Hypothalamus (tissue), 51 donors: Measurements from ENCODE around the gene SENP7.
"Not testable (repeated sequence)": the region's sequence is repeated elsewhere in the genome, so short reads cannot be mapped to it uniquely, and the experiment has no call there.

Source experiments
- DNase-seq, 51 donors: peaks; one replicate each; lab custom pipeline; 2025; lab: John Stamatoyannopoulos, UW

SENP7 gene

DNA sequence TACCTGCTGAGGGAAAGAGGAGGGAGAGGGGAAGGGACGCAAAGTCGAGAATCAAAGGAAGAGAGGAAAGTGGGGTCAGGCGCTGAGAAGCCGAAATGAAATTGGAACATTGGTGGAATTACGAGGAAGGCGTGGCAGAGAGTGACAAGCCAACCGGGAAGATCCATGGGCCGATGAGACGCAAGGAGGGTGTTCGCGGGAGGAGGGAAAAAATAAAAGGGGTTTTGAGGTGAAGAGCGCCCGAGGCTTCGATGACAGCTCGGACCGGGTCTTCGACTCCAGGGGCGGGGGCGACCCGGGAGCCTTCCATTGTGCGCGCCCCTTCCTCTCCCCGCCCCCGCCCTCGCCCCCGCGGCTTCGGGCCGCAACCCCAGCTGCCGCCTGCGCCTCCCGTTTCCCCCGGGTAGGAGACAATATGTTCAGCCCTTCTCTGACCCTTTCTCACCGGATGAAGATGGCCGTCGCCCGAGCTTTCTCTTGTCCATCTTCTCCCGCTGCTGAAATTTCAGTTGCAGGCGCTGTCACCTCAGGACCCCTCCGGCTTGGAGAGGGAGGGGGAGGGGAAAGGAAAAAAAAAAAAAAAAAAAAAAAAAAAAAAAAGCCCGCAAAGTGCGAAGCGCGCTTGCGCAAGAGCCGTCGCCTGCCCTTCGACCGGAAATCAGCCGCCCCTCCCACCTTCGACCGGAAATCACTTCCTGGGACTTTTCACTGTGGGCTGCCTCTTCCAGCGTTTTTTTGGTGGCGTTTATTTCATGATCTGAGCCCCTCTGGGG, at the start of gene SENP7:
TSS of gene SENP7 (minus strand) at position 567 of the 773 bp plus-strand sequence. CDS start at position 485, 82 bp downstream.
- peak; percentile 22 to 89 (median 61) for DNase-seq

DNA sequence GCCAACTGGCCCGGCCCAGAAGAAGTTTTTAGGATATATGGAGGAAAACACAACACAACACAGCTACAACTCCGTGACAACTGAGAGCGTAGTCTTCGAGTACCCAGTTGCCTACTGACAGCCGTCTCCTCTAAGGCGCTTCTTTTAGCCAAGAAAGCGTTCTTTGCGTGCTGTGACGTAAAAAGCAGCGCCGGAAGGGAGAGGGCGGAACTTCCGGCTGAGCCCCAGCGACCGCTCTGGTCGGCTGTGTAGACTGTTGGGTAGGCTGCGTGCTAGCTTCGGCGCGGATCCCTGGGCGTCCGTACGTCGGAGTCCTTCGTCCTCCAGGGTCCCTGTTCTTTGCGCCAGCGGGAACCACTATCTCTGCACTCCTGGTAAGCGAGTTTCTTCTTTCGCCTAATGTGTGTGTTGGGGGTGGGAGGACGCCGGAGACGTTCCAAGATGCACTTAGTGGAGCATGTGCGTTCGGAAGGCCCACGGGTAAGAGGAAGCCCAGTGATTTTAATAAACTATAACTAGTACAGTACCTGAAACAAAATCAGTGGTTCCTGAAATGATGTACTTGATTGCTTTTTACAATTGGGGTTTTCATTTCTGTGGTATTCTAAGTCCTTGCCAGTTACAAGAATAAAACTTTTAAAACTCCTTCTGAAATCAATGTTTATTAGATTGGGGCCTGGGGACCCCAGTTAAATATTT, 48.8 kb upstream of the SENP7 start, which contains the start of gene TRMT10C:
TSS of gene TRMT10C (plus strand) at position 239 of the 699 bp plus-strand sequence. CDS start 2,914 bp downstream, outside the sequence.
- DNase-seq: peak; percentile 39 to 93 (median 82)

GRCh38 chr3:101556064-101556463, 43.1 kb upstream of the SENP7 start:
- no peak for DNase-seq

- not testable (repeated sequence) for DNase-seq
Observed at GRCh38 chr3:101553381-101553780, 40.4 kb upstream of the SENP7 start.

DNA sequence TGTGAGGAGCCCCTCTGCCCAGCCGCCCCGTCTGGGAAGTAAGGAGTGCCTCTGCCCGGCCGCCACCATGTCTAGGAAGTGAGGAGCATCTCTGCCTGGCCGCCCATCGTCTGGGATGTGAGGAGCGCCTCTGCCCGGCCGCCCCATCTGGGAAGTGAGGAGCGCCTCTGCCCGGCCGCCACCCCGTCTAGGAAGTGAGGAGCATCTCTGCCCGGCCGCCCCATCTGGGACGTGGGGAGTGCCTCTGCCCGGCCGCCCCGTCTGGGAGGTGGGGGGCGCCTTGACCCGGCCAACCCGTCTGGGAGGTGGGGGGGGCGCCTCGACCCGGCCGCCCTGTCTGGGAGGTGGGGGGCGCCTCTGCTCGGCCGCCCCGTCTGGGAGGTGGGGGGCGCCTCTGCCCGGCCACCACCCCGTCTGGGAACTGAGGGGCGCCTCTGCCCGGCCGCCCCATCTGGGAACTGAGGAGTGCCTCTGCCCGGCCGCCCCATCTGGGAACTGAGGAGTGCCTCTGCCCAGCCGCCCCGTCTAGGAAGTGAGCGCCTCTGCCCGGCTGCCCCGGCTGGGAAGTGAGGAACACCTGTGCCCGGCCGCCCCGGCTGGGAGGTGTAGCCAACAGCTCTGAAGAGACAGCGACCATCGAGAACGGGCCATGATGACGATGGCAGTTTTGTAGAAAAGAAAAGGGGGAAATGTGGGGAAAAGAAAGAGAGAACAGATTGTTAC, 38.5 kb upstream of the SENP7 start:
- DNase-seq: not testable (repeated sequence)

GRCh38 chr3:101549473-101549872, 36.5 kb upstream of the SENP7 start:
- no peak for DNase-seq

- no peak for DNase-seq
Observed at GRCh38 chr3:101548527-101549105, 35.6 kb upstream of the SENP7 start.

DNA sequence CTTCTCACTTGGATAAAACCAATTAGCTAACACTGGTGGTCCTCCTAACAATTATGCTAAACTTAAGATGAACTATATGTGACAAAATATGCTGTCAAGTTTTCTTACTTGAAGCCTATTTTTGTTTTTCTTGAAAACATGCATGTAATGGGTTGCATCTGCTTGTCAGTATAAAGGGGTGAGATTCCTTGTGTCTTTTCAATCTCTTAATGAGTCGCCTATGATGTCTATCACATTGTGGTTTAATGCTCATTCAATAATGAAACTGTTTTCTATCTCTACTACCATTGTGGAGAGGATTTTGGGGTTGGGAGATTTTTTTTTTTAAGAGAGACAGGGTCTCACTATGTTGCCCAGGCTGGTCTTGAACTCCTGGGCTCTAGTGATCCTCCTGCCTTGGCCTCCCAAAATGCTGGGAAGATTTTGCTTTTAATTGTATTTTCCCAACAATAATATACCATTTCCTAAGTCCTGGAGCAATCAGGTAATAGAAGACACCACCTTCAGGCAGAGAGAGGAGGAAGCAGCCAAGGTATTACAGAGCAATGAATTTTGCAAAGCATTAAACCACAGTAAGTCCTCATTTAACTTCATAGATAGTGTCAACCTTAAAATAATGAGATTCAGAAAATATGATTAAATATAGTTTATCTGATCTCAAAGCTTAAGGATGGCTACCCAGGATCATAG, 31.3 kb upstream of the SENP7 start:
- DNase-seq: no peak

DNA sequence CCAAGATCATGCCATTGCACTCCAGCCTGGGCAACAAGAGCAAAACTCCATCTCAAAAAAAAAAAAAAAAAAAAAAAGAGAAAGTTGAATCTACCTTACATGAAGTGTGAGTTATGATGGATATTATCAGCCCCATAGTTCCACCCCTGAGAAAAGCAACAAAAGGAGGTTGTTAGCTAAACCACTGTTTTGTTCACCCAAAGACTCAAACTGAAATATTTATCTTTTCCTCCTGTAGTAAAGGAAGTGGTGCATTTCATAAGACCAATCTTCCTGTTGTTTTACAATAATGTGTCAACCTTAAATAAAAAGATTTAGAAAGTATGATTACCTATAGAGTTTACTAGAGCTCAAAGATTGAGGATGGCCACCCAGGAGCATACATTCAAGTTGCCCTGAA, 29.9 kb upstream of the SENP7 start:
- DNase-seq: no peak

DNA sequence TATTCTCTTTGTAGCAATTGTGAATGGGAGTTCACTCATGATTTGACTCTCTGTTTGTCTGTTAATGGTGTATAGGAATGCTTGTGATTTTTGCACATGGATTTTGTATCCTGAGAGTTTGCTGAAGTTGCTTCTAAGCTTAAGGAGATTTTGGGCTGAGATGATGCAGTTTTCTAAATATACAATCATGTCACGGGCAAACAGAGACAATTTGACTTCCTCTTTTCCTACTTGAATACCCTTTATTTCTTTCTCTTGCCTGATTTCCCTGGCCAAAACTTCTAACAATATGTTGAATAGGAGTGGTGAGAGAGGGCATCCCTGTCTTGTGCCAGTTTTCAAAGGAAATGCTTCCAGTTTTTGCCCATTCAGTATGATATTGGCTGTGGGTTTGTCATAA, 23.9 kb upstream of the SENP7 start:
- DNase-seq: not testable (repeated sequence)

GRCh38 chr3:101536266-101536665, 23.3 kb upstream of the SENP7 start:
- no peak for DNase-seq

- DNase-seq: no peak
Observed at GRCh38 chr3:101535221-101535620, 22.2 kb upstream of the SENP7 start.

GRCh38 chr3:101533603-101533968, 20.6 kb upstream of the SENP7 start:
- no peak for DNase-seq

DNA sequence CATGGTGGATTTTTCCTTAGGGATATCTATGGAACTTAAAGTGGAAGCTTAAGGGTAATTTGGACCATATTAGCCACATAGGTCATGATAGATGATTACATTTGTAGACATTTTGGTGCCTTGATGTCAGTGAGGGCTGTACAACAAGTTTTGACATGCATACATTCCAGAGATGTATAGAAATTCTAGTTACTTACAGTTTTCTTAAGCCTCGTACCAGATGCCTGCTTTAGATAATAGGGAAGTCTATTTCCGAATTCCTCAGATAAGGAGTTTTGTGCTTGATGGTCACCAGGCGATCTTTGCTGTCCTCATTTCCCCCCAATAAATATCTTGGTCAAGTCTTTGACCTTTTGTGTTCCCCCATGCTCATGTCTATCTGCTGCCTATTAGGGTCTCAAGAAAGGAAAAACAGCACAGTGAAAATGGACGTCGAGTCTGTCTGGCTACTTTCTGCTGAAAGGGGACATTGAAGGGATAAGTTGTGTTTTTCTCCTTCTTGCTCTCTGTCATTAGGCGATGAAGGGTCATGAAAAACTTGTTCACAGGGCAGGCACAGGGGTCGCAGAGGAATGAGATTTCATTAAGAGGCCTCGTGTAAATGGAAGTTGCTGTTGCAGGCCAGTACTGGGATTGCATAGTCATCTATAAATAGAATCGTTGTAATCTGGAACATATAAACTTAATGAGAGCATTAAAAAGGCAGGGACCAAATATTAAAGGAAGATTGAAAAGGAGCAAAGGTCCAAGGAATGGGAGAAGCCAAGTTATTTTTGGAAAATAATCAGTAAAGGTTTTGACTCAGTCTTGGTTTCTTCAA, 20.0 kb upstream of the SENP7 start:
- DNase-seq: no peak

DNA sequence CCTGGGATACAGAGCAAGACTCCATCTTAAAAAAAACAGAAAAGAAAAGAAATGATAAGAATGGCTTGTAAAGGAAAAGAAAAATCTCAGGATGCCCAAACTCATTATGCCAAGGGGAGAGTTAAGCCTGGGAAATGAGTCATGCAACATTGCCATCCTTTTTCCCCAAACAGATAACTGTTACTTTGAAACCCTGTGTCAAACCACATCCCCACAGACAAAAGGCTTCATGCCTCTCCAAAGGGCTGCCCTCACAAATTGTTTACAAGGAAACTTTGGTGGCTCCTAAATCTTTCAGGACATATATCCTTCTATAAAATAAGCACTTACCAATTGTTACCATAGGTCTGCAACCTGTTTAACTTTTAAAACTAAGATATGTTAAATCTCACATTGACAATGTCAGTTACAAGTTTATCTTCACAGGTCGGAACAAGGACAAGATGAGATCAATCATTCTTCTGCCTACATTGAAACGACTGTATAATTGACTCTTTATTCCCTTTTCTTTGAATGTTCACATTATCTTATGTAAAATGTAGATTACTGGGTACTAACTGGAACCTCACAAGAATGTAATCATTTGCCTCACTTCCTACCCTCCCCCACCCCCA, 18.6 kb upstream of the SENP7 start:
- DNase-seq: no peak

DNA sequence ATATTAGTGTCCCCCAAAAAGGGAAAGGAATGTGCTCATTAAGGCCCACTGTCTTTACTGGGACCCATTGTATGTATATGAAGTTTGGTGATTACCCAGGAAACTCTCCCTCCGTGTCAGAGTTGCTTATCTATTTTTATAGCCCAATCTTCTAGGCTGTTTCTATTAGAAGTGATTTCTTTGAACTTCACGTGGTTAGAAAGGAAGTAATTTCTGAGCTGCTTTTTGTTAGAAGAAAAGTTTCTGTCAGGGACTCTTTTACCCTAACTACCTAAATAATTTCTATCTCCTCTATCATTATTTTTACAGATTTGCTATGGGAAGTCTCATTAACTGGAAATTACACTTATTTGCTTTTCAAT, 17.7 kb upstream of the SENP7 start:
- DNase-seq: no peak

DNA sequence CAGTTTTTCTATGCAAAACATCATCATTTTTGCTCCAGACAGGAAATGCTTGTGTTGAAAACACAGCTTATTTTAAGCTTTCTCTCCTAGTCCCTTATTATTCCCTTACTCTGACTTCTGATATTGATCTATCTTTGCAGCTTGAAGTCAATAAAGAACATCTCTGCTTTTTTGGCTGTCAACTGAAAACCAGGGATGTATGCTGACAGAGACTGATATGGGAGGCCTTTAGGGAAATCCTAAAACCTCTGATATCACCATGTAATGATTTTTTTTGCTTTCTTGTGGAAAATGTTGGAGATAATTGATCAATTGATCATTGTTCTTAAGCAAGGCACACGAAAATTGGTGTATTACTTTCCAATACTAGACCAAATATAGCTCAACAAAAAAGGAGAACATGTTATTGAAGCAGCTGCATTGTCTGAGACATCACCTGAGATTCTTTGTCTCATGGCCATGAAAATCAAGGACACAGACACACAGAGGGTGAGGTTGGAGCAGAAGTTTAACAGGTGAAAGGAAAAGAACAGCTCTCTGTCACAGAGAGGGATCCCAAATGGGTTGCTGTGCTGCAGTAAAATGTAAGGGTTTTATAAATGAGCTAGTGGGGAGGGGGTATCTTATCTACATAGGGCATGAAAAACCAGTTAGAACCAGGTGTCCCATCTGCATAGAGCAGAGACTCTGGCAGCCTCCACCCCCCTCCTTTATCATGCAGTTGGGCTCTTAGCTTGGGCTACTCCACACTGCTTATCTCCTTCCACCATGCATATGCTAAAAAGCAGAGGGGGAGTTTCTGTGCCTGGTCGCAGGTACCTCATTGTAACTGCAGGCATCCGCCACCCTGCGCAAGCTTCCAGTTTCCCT, 17.0 kb upstream of the SENP7 start:
- DNase-seq: no peak

- DNase-seq: no peak
Observed at GRCh38 chr3:101527906-101528305, 14.9 kb upstream of the SENP7 start.
